MM.1S (cell line): ENCODE results near the gene CTNS.

Experiments used
- DNase-seq: peaks from one replicate; pipeline ENCODE4 v3.0.0-alpha.2; 2015
- H2AFZ ChIP-seq: fragments of 300-600 bp; sonication (generic); 2 replicates; pipeline ENCODE4 v1.6.0; 2016; ENCODE audit warnings: antibody characterized with exemption, low read length
- H3F3A ChIP-seq: fragments of 300-600 bp; sonication (generic); 2 replicates; pipeline ENCODE4 v1.6.1; 2016; ENCODE audit warnings: mild to moderate bottlenecking, antibody characterized with exemption, low read length, moderate library complexity, mixed read lengths; ENCODE audit not compliant: insufficient read depth
- H3K27ac ChIP-seq: fragments of 300-600 bp; sonication (generic); 2 replicates; pipeline ENCODE4 v1.5.1; 2016; ENCODE audit warnings: mild to moderate bottlenecking, low read length
- H3K27me3 ChIP-seq: fragments of 300-600 bp; sonication (generic); replicated peaks from 2 replicates; pipeline ENCODE4 v1.6.0; 2016; ENCODE audit warnings: low read length; ENCODE audit not compliant: insufficient read depth
- H3K36me3 ChIP-seq: fragments of 300-600 bp; sonication (generic); replicated peaks from 2 replicates; pipeline ENCODE4 v1.6.1; 2016; ENCODE audit warnings: mild to moderate bottlenecking, low read length, mixed read lengths; ENCODE audit not compliant: insufficient read depth
- H3K4me1 ChIP-seq: fragments of 300-600 bp; sonication (generic); 2 replicates; pipeline ENCODE4 v1.6.1; 2016; ENCODE audit warnings: low read length, mixed read lengths
- H3K4me2 ChIP-seq: fragments of 300-600 bp; sonication (generic); 2 replicates; pipeline ENCODE4 v1.6.0; 2016; ENCODE audit warnings: low read depth, low read length
- H3K4me3 ChIP-seq: fragments of 300-600 bp; sonication (generic); 2 replicates; pipeline ENCODE4 v1.5.1; 2016; ENCODE audit warnings: low read length, mixed read lengths
- H3K79me2 ChIP-seq: fragments of 300-600 bp; sonication (generic); 2 replicates; pipeline ENCODE4 v1.6.1; 2016; ENCODE audit warnings: mixed run types, low read length, mixed read lengths
- H3K9ac ChIP-seq: fragments of 300-600 bp; sonication (generic); 2 replicates; pipeline ENCODE4 v1.6.1; 2016; ENCODE audit warnings: low read length, mixed read lengths
- H3K9me2 ChIP-seq: fragments of 300-600 bp; sonication (generic); replicated peaks from 2 replicates; pipeline ENCODE4 v1.6.1; 2016; ENCODE audit warnings: mild to moderate bottlenecking, low read length, mixed read lengths; ENCODE audit not compliant: insufficient read depth
- H3K9me3 ChIP-seq: fragments of 300-600 bp; sonication (generic); replicated peaks from 2 replicates; pipeline ENCODE4 v1.6.1; 2016; ENCODE audit warnings: mild to moderate bottlenecking, low read length, mixed read lengths; ENCODE audit not compliant: insufficient read depth
- H4K20me1 ChIP-seq: fragments of 300-600 bp; sonication (generic); 2 replicates; pipeline ENCODE4 v1.6.1; 2016; ENCODE audit warnings: mild to moderate bottlenecking, low read length, moderate library complexity, mixed read lengths; ENCODE audit not compliant: insufficient read depth
- EZH2 ChIP-seq: fragments of 300-600 bp; sonication (generic); optimal IDR thresholded peaks from 2 replicates; pipeline ENCODE3; 2017; ENCODE audit warnings: low read depth, mild to moderate bottlenecking, antibody characterized with exemption, low read length, mixed read lengths
- EZH2phosphoT487 ChIP-seq: fragments of 300-600 bp; sonication (generic); IDR thresholded peaks from 2 replicates; pipeline ENCODE4 v1.6.1; 2018; ENCODE audit warnings: antibody characterized with exemption, low read length
- TF ChIP-seq, protein P1 (sequence below): fragments of 300-600 bp; sonication (generic); IDR thresholded peaks from 2 replicates; pipeline ENCODE4 v1.5.1; 2016; ENCODE audit warnings: antibody characterized with exemption, low read length, mixed read lengths

The CTNS gene

DNA sequence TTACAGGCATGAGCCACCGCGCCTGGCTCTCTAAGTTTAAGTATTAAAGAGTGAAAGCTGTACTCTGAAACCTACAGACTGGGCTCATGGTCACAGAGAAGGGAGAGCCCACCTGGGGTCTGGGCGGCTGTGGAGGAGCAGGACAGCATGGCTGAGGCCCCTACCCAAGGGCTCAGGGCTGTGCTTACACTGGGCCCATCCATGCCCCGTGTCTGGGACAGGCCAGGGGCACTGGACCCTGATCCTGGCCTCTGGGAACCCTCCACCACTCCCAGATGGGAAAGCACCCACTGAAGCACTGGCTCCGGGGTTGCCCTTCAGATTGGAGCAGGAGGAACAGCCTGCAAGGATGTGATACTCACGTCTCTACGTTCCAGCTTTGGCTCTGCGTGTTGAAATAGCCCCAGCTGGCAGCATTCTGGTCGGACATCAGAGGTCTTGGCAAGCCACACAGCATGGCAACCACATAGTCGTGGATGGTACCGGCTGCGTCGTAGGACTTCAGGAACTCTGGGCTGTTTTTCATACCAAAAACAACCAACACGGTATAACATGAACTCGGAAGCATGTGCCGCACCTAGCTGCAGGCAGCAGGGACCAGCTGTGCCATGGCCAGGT is 13.5 kb upstream of the CTNS start:
- peaks cover 4% of the 10 kb centered on the region; the same call in 1 of the 2 replicates for H3K36me3 ChIP-seq
- no peak overlapping the region for H3K4me2 ChIP-seq
- no peaks in the 10 kb centered on the region for H3K4me1 ChIP-seq

DNA sequence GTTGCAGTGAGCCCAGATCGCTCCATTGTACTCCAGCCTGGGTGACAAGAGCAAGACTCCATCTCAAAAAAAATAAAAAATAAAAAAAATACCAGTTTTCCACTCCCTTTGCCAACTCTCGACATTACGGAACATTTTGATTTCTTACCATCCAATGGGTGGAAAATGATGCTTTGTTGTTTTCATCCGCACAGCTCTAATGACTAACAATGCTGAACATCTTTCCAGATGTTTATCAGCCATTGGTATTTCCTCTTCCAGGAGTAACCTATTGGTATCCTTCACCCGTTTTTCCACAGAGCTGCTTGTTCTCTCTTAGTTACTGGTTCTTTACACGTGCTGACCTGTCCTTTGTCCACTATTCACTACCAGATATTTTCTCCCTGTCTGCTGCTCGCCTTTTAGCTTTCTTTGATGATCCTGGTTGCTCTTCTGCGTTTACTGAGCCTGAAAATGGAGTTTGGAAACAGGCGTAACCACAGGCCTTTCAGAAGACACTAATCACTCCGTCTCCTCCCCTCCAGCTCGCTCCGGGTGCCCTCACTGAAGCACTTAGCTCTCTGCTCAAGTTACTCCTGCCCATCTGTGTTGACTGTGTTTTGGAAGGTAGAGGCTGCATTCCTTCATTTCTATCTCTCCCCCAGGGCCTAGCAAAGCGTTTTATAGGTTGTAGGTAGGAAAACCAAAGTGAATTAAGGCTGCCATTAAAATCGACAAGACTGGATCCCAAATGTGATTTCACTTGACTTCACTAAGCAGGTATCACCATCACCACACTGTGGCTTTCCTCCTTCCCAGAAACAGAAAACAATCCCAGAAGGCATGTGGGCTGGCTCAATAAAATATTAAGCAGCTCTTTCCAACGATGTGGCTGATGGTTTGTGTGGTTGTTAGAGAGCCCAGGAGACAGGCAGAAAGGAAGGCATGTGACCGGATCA is 9.5 kb upstream of the CTNS start:
- H3K27ac ChIP-seq, result no peak overlapping the region
- TF ChIP-seq, protein P1, sequence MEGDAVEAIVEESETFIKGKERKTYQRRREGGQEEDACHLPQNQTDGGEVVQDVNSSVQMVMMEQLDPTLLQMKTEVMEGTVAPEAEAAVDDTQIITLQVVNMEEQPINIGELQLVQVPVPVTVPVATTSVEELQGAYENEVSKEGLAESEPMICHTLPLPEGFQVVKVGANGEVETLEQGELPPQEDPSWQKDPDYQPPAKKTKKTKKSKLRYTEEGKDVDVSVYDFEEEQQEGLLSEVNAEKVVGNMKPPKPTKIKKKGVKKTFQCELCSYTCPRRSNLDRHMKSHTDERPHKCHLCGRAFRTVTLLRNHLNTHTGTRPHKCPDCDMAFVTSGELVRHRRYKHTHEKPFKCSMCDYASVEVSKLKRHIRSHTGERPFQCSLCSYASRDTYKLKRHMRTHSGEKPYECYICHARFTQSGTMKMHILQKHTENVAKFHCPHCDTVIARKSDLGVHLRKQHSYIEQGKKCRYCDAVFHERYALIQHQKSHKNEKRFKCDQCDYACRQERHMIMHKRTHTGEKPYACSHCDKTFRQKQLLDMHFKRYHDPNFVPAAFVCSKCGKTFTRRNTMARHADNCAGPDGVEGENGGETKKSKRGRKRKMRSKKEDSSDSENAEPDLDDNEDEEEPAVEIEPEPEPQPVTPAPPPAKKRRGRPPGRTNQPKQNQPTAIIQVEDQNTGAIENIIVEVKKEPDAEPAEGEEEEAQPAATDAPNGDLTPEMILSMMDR, result no peak
- TF ChIP-seq EZH2 (no peak), EZH2phosphoT487 (no peak)
- H3K36me3 ChIP-seq, result peaks cover 4% of the 10 kb centered on the region; the same call in 1 of the 2 replicates
- no peaks in the 10 kb centered on the region for H3K27me3 ChIP-seq
- H3F3A ChIP-seq, result no peaks in the 10 kb centered on the region
- H4K20me1 ChIP-seq, result no peaks in the 10 kb centered on the region
- peaks cover 23% of the 10 kb centered on the region; the same call in 1 of the 2 replicates for H3K79me2 ChIP-seq
- no peak for DNase-seq
- no peak overlapping the region for H3K4me3 ChIP-seq
- no peaks in the 10 kb centered on the region for H3K4me1 ChIP-seq
- H3K9me2 ChIP-seq, result no peaks in the 10 kb centered on the region
- no peaks in the 10 kb centered on the region for H3K9me3 ChIP-seq
- no peak overlapping the region for H3K9ac ChIP-seq
- H2AFZ ChIP-seq, result no peak overlapping the region
- H3K4me2 ChIP-seq, result no peak overlapping the region

More for the DNA sequence above, 13.5 kb upstream of the CTNS start:
- TF ChIP-seq EZH2phosphoT487, result no peak
- TF ChIP-seq, protein P1, result no peak
- no peak for TF ChIP-seq EZH2
- no peak for DNase-seq
- no peak overlapping the region for H3K27ac ChIP-seq
- 0 out of 2 replicates have a peak, but pooled peaks cover 7% of the 10 kb centered on the region for H3K79me2 ChIP-seq
- H3K27me3 ChIP-seq, result no peaks in the 10 kb centered on the region
- no peak overlapping the region for H3K9ac ChIP-seq
- H3K9me3 ChIP-seq, result no peaks in the 10 kb centered on the region
- H3K9me2 ChIP-seq, result no peaks in the 10 kb centered on the region
- H3K4me3 ChIP-seq, result no peak overlapping the region
- no peaks in the 10 kb centered on the region for H4K20me1 ChIP-seq
- H3F3A ChIP-seq, result no peaks in the 10 kb centered on the region
- no peak overlapping the region for H2AFZ ChIP-seq

DNA sequence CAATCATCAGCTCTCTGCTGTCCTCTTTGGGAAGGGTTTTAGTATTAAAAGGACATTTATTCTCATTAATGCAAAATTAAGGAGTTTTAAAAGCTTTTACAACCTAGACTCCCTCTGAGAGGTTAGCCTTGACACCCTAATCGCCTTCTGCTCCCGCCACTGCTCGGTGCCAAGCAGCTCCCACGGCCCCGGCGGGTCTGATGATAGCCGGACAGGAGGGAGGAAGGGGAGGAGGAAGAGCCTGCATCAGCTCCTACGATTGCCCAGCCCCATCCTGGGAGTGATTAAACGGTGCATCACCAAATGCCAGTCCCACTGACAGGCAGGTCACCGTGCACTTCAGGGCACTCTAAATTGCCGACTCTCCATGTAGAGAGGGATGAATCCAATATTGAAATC is 8.8 kb upstream of the CTNS start:
- H3K9me2 ChIP-seq, result no peaks in the 10 kb centered on the region
- H3K36me3 ChIP-seq, result peaks cover 4% of the 10 kb centered on the region; the same call in 1 of the 2 replicates
- no peak overlapping the region for H3K27ac ChIP-seq
- H3K27me3 ChIP-seq, result no peaks in the 10 kb centered on the region
- H3K9me3 ChIP-seq, result no peaks in the 10 kb centered on the region
- no peak overlapping the region for H3K4me3 ChIP-seq
- no peak overlapping the region for H3K9ac ChIP-seq
- no peak overlapping the region for H3K4me2 ChIP-seq
- DNase-seq, result no peak
- no peaks in the 10 kb centered on the region for H3K4me1 ChIP-seq
- no peaks in the 10 kb centered on the region for H3F3A ChIP-seq
- no peak overlapping the region for H2AFZ ChIP-seq
- no peaks in the 10 kb centered on the region for H4K20me1 ChIP-seq
- TF ChIP-seq EZH2 (no peak), EZH2phosphoT487 (no peak)
- TF ChIP-seq, protein P1, result no peak
- H3K79me2 ChIP-seq, result peaks cover 30% of the 10 kb centered on the region
